ENCODE results near the gene C20orf202. TPM values are rescaled to one million over a fixed set of nuclear protein-coding genes. Genes with fewer than 3 reads are reported as not detected.

C20orf202 gene
- polyA plus RNA-seq, 1 donor from 2014 or later = not detected

- peaks cover 7% of the 10 kb centered on the region for H3K36me3 Mint-ChIP-seq
- no peaks in the 10 kb centered on the region for H3K9me3 Mint-ChIP-seq
- peaks cover 0 to 3% (median 0%) of the 10 kb centered on the region in 3 donors for H3K4me1 Mint-ChIP-seq
- no peaks in the 10 kb centered on the region for H3K27me3 Mint-ChIP-seq
- H3K27ac Mint-ChIP-seq = no peak overlapping the region
- no peak overlapping the region for H3K4me3 Mint-ChIP-seq
Observed at GRCh38 chr20:1174787-1175186, 28.5 kb upstream of the C20orf202 start.

- H3K27ac Mint-ChIP-seq = no peak overlapping the region
- H3K27me3 Mint-ChIP-seq = no peaks in the 10 kb centered on the region
- peaks cover 7% of the 10 kb centered on the region for H3K36me3 Mint-ChIP-seq
- peaks cover 0 to 3% (median 0%) of the 10 kb centered on the region in 3 donors for H3K4me1 Mint-ChIP-seq
- no peak overlapping the region for H3K4me3 Mint-ChIP-seq
- no peaks in the 10 kb centered on the region for H3K9me3 Mint-ChIP-seq
Observed at GRCh38 chr20:1177680-1178079, 25.6 kb upstream of the C20orf202 start.

GRCh38 chr20:1178103-1178502 lies 25.2 kb upstream of the C20orf202 start:
- no peaks in the 10 kb centered on the region for H3K9me3 Mint-ChIP-seq
- no peak overlapping the region for H3K4me3 Mint-ChIP-seq
- peaks cover 3% of the 10 kb centered on the region for H3K27me3 Mint-ChIP-seq
- no peak overlapping the region for H3K27ac Mint-ChIP-seq
- peaks cover 0 to 3% (median 0%) of the 10 kb centered on the region in 3 donors for H3K4me1 Mint-ChIP-seq
- peaks cover 7% of the 10 kb centered on the region for H3K36me3 Mint-ChIP-seq

GRCh38 chr20:1178623-1179022 lies 24.6 kb upstream of the C20orf202 start:
- peaks cover 0 to 3% (median 0%) of the 10 kb centered on the region in 3 donors for H3K4me1 Mint-ChIP-seq
- H3K27me3 Mint-ChIP-seq = peaks cover 7% of the 10 kb centered on the region
- no peak overlapping the region for H3K27ac Mint-ChIP-seq
- no peak overlapping the region for H3K4me3 Mint-ChIP-seq
- peaks cover 7% of the 10 kb centered on the region for H3K36me3 Mint-ChIP-seq
- no peaks in the 10 kb centered on the region for H3K9me3 Mint-ChIP-seq

- Mint-ChIP-seq H3K9me3 (no peaks in the 10 kb centered on the region), H3K27me3 (peaks cover 20% of the 10 kb centered on the region), H3K4me1 (peaks cover 0 to 7% (median 3%) of the 10 kb centered on the region in 3 donors), H3K4me3 (no peak overlapping the region), H3K36me3 (peaks cover 7% of the 10 kb centered on the region), H3K27ac (no peak overlapping the region)
Observed at GRCh38 chr20:1180949-1181348, 22.3 kb upstream of the C20orf202 start.

GRCh38 chr20:1182106-1182505 lies 21.1 kb upstream of the C20orf202 start:
- peak overlapping the region in 1 of 3 donors; percentile 74 for H3K27ac Mint-ChIP-seq
- H3K36me3 Mint-ChIP-seq = peaks cover 7% of the 10 kb centered on the region
- H3K4me1 Mint-ChIP-seq = peaks cover 0 to 7% (median 3%) of the 10 kb centered on the region in 3 donors
- no peaks in the 10 kb centered on the region for H3K9me3 Mint-ChIP-seq
- H3K27me3 Mint-ChIP-seq = peaks cover 27% of the 10 kb centered on the region
- no peak overlapping the region for H3K4me3 Mint-ChIP-seq

GRCh38 chr20:1183153-1183552 lies 20.1 kb upstream of the C20orf202 start:
- peak overlapping the region in 2 of 4 donors; percentile 19 to 68 for H3K4me3 Mint-ChIP-seq
- H3K27me3 Mint-ChIP-seq = peaks cover 27% of the 10 kb centered on the region

GRCh38 chr20:1184260-1184637 lies 19.0 kb upstream of the C20orf202 start:
- peaks cover 0 to 7% (median 0%) of the 10 kb centered on the region in 3 donors for H3K4me1 Mint-ChIP-seq
- peaks cover 5% of the 10 kb centered on the region for H3K36me3 Mint-ChIP-seq
- no peaks in the 10 kb centered on the region for H3K9me3 Mint-ChIP-seq
- H3K27ac Mint-ChIP-seq = peak overlapping the region in 1 of 3 donors; percentile 13
- peaks cover 27% of the 10 kb centered on the region for H3K27me3 Mint-ChIP-seq
- peak overlapping the region; percentile 9 to 87 (median 72) for H3K4me3 Mint-ChIP-seq

More at GRCh38 chr20:1183153-1183552, 20.1 kb upstream of the C20orf202 start:
- Mint-ChIP-seq H3K27ac (no peak overlapping the region), H3K4me1 (peaks cover 0 to 7% (median 0%) of the 10 kb centered on the region in 3 donors), H3K9me3 (no peaks in the 10 kb centered on the region), H3K36me3 (peaks cover 7% of the 10 kb centered on the region)

GRCh38 chr20:1184638-1185315 lies 18.5 kb upstream of the C20orf202 start, which contains the start of gene TMEM74B:
TMEM74B (minus strand) TSS chr20:1184981; CDS start chr20:1183801, 1,180 bp downstream.
- Mint-ChIP-seq H3K4me1 (peaks cover 0 to 7% (median 0%) of the 10 kb centered on the region in 3 donors), H3K4me3 (peak within 1 kb of the TSS; percentile 9 to 87 (median 72)), H3K27me3 (peaks cover 27% of the 10 kb centered on the region), H3K9me3 (no peaks in the 10 kb centered on the region), H3K36me3 (peaks cover under 1% of the 10 kb centered on the region), H3K27ac (peak within 1 kb of the TSS in 1 of 3 donors; percentile 13)

GRCh38 chr20:1185316-1185741 lies 17.9 kb upstream of the C20orf202 start:
- H3K9me3 Mint-ChIP-seq = no peaks in the 10 kb centered on the region
- H3K4me1 Mint-ChIP-seq = peaks cover 0 to 7% (median 0%) of the 10 kb centered on the region in 3 donors
- H3K36me3 Mint-ChIP-seq = no peaks in the 10 kb centered on the region
- H3K27ac Mint-ChIP-seq = no peak overlapping the region
- H3K4me3 Mint-ChIP-seq = no peak overlapping the region
- H3K27me3 Mint-ChIP-seq = peaks cover 27% of the 10 kb centered on the region

- H3K9me3 Mint-ChIP-seq = no peaks in the 10 kb centered on the region
- H3K4me1 Mint-ChIP-seq = peaks cover 0 to 7% (median 0%) of the 10 kb centered on the region in 3 donors
- H3K27me3 Mint-ChIP-seq = peaks cover 28% of the 10 kb centered on the region
- no peaks in the 10 kb centered on the region for H3K36me3 Mint-ChIP-seq
- H3K27ac Mint-ChIP-seq = no peak overlapping the region
- peak overlapping the region in 2 of 4 donors; percentile 66 to 69 for H3K4me3 Mint-ChIP-seq
Observed at GRCh38 chr20:1185790-1186334, 17.4 kb upstream of the C20orf202 start.

GRCh38 chr20:1186367-1186991 lies 16.8 kb upstream of the C20orf202 start:
- H3K36me3 Mint-ChIP-seq = no peaks in the 10 kb centered on the region
- H3K4me3 Mint-ChIP-seq = peak overlapping the region in 2 of 4 donors; percentile 26 to 69
- H3K27ac Mint-ChIP-seq = no peak overlapping the region
- H3K4me1 Mint-ChIP-seq = peaks cover 0 to 7% (median 0%) of the 10 kb centered on the region in 3 donors
- H3K27me3 Mint-ChIP-seq = peaks cover 28% of the 10 kb centered on the region
- no peaks in the 10 kb centered on the region for H3K9me3 Mint-ChIP-seq

GRCh38 chr20:1187605-1188171 lies 15.6 kb upstream of the C20orf202 start:
- Mint-ChIP-seq H3K36me3 (no peaks in the 10 kb centered on the region), H3K4me1 (peaks cover 0 to 7% (median 0%) of the 10 kb centered on the region in 3 donors), H3K4me3 (no peak overlapping the region), H3K27ac (no peak overlapping the region), H3K27me3 (peaks cover 28% of the 10 kb centered on the region), H3K9me3 (no peaks in the 10 kb centered on the region)

- peaks cover 0 to 7% (median 0%) of the 10 kb centered on the region in 3 donors for H3K4me1 Mint-ChIP-seq
- H3K27ac Mint-ChIP-seq = no peak overlapping the region
- H3K36me3 Mint-ChIP-seq = no peaks in the 10 kb centered on the region
- no peak overlapping the region for H3K4me3 Mint-ChIP-seq
- H3K9me3 Mint-ChIP-seq = no peaks in the 10 kb centered on the region
- H3K27me3 Mint-ChIP-seq = peaks cover 27% of the 10 kb centered on the region
Observed at GRCh38 chr20:1188347-1188746, 14.9 kb upstream of the C20orf202 start.

GRCh38 chr20:1189827-1190226 lies 13.4 kb upstream of the C20orf202 start:
- H3K36me3 Mint-ChIP-seq = no peaks in the 10 kb centered on the region
- H3K27me3 Mint-ChIP-seq = peaks cover 12% of the 10 kb centered on the region
- no peaks in the 10 kb centered on the region for H3K4me1 Mint-ChIP-seq
- no peak overlapping the region for H3K27ac Mint-ChIP-seq
- no peak overlapping the region for H3K4me3 Mint-ChIP-seq
- H3K9me3 Mint-ChIP-seq = no peaks in the 10 kb centered on the region
